Neural crest cell (in vitro differentiated cells): ENCODE data around the gene MLX. TPM values are rescaled to one million over a fixed set of nuclear protein-coding genes. Genes with fewer than 3 reads are reported as not detected.

Source experiments
- DNase-seq: peaks from one replicate; pipeline ENCODE4 v3.0.0; 2021; ENCODE audit warnings: low read depth, mixed read lengths, low spot score
- H3K27ac Mint-ChIP-seq: one replicate; pipeline ENCODE4 v1.8.0; 2021; ENCODE audit warnings: mild to moderate bottlenecking, mixed read lengths; ENCODE audit not compliant: unreplicated experiment
- H3K27me3 Mint-ChIP-seq: 2 replicates; pipeline ENCODE4 v1.8.0; 2021; ENCODE audit warnings: low read depth, mild to moderate bottlenecking, mixed read lengths
- H3K36me3 Mint-ChIP-seq: 2 replicates; pipeline ENCODE4 v1.8.0; 2021; ENCODE audit warnings: low read depth, mild to moderate bottlenecking, mixed read lengths
- H3K4me1 Mint-ChIP-seq: 2 replicates; pipeline ENCODE4 v1.8.0; 2021; ENCODE audit warnings: mixed read lengths
- H3K4me3 Mint-ChIP-seq: one replicate; pipeline ENCODE4 v1.8.0; 2021; ENCODE audit warnings: mild to moderate bottlenecking, mixed read lengths
- H3K9me3 Mint-ChIP-seq: 2 replicates; pipeline ENCODE4 v1.8.0; 2021; ENCODE audit warnings: mixed read lengths
- CTCF ChIP-seq: fragments of 200-600 bp; sonication (generic); conservative IDR thresholded peaks from 2 replicates; pipeline ENCODE4 v1.5.0; 2021; ENCODE audit warnings: antibody characterized with exemption, mild to moderate bottlenecking
- total RNA-seq: library from RNA; stranded (reverse); gene quantifications from 2 replicates; pipeline ENCODE4 v1.2.1, GENCODE V29; 2021

Gene MLX
- total RNA-seq, 1 donor from 2014 or later: 38.6 TPM

- no peak for TF ChIP-seq CTCF
- peak within 1 kb of the TSS; percentile 96 for H3K27ac Mint-ChIP-seq
- H3K9me3 Mint-ChIP-seq: no peaks in the 10 kb centered on the region
- H3K27me3 Mint-ChIP-seq: no peaks in the 10 kb centered on the region
- H3K36me3 Mint-ChIP-seq: no peaks in the 10 kb centered on the region
- peak; percentile 96 for DNase-seq
- H3K4me3 Mint-ChIP-seq: peak within 1 kb of the TSS; percentile 97
- H3K4me1 Mint-ChIP-seq: peaks cover 26% of the 10 kb centered on the region
Observed at GRCh38 chr17:42561897-42562387, 5.0 kb upstream of the MLX start, which contains the start of gene COASY. Gene COASY (plus strand): TSS chr17:42562148. CDS start chr17:42562623, 475 bp downstream.

- no peak for TF ChIP-seq CTCF
- no peaks in the 10 kb centered on the region for H3K27me3 Mint-ChIP-seq
- peaks cover 23% of the 10 kb centered on the region for H3K4me1 Mint-ChIP-seq
- H3K9me3 Mint-ChIP-seq: no peaks in the 10 kb centered on the region
- H3K27ac Mint-ChIP-seq: peak overlapping the region; percentile 96
- no peak for DNase-seq
- no peaks in the 10 kb centered on the region for H3K36me3 Mint-ChIP-seq
- peak overlapping the region; percentile 97 for H3K4me3 Mint-ChIP-seq
Observed at GRCh38 chr17:42562388-42563142, 4.3 kb upstream of the MLX start.

GRCh38 chr17:42563143-42563509 lies 3.8 kb upstream of the MLX start:
- DNase-seq: no peak
- Mint-ChIP-seq H3K27me3 (no peaks in the 10 kb centered on the region), H3K4me3 (peak overlapping the region; percentile 97), H3K9me3 (no peaks in the 10 kb centered on the region), H3K4me1 (peaks cover 27% of the 10 kb centered on the region), H3K36me3 (peaks cover 3% of the 10 kb centered on the region), H3K27ac (no peak overlapping the region)
- TF ChIP-seq CTCF: no peak

- DNase-seq: no peak
Observed at GRCh38 chr17:42563543-42563942, 3.4 kb upstream of the MLX start.

GRCh38 chr17:42563950-42564349 lies 3.0 kb upstream of the MLX start:
- Mint-ChIP-seq H3K9me3 (no peaks in the 10 kb centered on the region), H3K4me1 (peaks cover 27% of the 10 kb centered on the region), H3K36me3 (peaks cover 3% of the 10 kb centered on the region), H3K4me3 (peak overlapping the region; percentile 97), H3K27ac (no peak overlapping the region), H3K27me3 (no peaks in the 10 kb centered on the region)
- TF ChIP-seq CTCF: no peak
- no peak for DNase-seq

More at GRCh38 chr17:42563543-42563942, 3.4 kb upstream of the MLX start:
- Mint-ChIP-seq H3K27ac (no peak overlapping the region), H3K9me3 (no peaks in the 10 kb centered on the region), H3K27me3 (no peaks in the 10 kb centered on the region), H3K36me3 (peaks cover 3% of the 10 kb centered on the region), H3K4me1 (peaks cover 27% of the 10 kb centered on the region), H3K4me3 (peak overlapping the region; percentile 97)
- TF ChIP-seq CTCF: no peak
